LNCaP clone FGC (cell line): ENCODE measurements around the gene AGK.
"Not testable (repeated sequence)": the region's sequence is repeated elsewhere in the genome, so short reads cannot be mapped to it uniquely, and the experiment has no call there.

Experiments
- DNase-seq: peaks from one replicate; pipeline ENCODE4 v3.0.0-alpha.2; 2011; ENCODE audit warnings: low read depth
- H3K4me3 ChIP-seq: 2 replicates; pipeline ENCODE4 v1.5.1; 2011; ENCODE audit warnings: mild to moderate bottlenecking, low read depth, low read length, control low read depth
- CTCF ChIP-seq: IDR thresholded peaks from 2 replicates; pipeline ENCODE4 v1.5.1; 2012; ENCODE audit warnings: mild to moderate bottlenecking; ENCODE audit not compliant: control insufficient read depth, insufficient read depth; ENCODE audit errors: extremely low read depth

Gene AGK

DNA sequence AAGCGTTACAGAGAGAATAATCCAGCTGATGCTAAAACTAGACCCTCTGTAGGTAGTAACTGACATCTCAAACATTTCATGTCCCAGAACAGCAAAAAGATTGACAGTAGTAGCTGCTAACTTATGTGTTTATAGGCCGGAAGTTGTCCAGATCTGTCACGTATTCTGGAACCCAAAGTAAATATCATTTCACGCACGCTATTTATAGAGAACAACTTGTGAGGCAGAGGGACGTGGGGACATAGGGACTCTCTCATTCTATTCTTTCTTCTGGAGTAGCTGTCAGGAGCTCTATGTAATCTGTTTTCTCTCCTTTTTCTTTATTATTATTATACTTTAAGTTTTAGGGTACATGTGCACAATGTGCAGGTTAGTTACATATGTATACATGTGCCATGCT lies 22.3 kb downstream of the AGK start:
- DNase-seq: peak; percentile 39
- H3K4me3 ChIP-seq: no peak overlapping the region
- TF ChIP-seq CTCF: no peak

DNA sequence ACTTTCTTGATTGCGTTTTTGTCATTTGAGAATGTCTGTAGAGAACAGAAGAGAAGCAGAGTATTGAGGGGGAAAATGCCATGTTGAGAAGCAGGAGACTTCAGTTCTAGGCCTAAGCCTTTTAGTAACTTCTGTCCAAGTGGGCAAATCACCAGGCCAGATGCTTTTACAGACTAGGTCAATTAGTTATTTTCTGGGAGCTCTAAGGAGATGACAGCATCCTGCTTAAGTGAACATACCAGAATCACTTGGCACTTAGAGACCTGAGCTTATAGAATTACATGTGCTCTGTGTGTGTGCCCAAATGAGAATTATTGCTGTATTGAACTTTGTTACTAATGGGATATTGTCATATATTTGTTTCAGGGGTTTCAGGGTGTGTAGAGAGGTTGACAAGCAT lies 24.0 kb downstream of the AGK start:
- H3K4me3 ChIP-seq: no peak overlapping the region
- TF ChIP-seq CTCF: no peak
- DNase-seq: no peak

- H3K4me3 ChIP-seq: no peak overlapping the region
- no peak for DNase-seq
- no peak for TF ChIP-seq CTCF
Observed at GRCh38 chr7:141575654-141576448, 24.6 kb downstream of the AGK start.

GRCh38 chr7:141577043-141577839 lies 26.0 kb downstream of the AGK start:
- TF ChIP-seq CTCF: no peak
- no peak for DNase-seq
- H3K4me3 ChIP-seq: no peak overlapping the region

- H3K4me3 ChIP-seq, DNase-seq: not testable (repeated sequence)
Observed at GRCh38 chr7:141579953-141580352, 28.7 kb downstream of the AGK start.

DNA sequence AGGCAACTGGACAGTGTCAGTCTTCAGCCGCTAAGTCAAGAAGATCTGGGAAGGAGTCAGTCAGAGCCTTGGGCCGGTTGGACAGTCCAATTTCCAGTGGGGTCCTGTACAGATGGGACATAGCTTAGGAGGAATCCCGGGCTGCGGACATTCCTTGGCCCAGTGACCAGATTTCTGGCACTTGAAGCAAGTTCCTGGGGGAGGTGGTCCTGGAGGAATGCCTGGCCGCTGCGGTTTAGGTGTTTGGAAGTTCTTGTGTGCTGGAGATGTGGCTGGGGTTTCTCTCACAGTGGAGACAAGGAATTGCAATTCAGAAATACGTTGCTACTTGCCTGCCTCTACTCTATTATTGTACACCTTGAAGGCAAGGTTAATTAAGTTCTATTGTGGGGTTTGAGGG lies 30.9 kb downstream of the AGK start:
- not testable (repeated sequence) for DNase-seq, H3K4me3 ChIP-seq

- DNase-seq: no peak
- no peak overlapping the region for H3K4me3 ChIP-seq
- TF ChIP-seq CTCF: no peak
Observed at GRCh38 chr7:141584935-141585334, 33.7 kb downstream of the AGK start.
